NOMO-1 treated with DMSO at 0.1 percent for 48 hours (cell line): ENCODE measurements around the gene CRYBB1.

Source experiments
- DNase-seq: peaks from one replicate; lab custom pipeline; 2025; ENCODE audit not compliant: unreplicated experiment; lab: John Stamatoyannopoulos, UW

CRYBB1 gene

GRCh38 chr22:26559961-26560575, 57.8 kb downstream of the CRYBB1 start:
- DNase-seq = peak; percentile 77

- no peak for DNase-seq
Observed at GRCh38 chr22:26558248-26558895, 59.5 kb downstream of the CRYBB1 start.

- DNase-seq = no peak
Observed at GRCh38 chr22:26556904-26557303, 60.9 kb downstream of the CRYBB1 start.

- no peak for DNase-seq
Observed at GRCh38 chr22:26555478-26555877, 62.3 kb downstream of the CRYBB1 start.

GRCh38 chr22:26554956-26555355, 62.9 kb downstream of the CRYBB1 start:
- no peak for DNase-seq

- no peak for DNase-seq
Observed at GRCh38 chr22:26553056-26553752, 64.6 kb downstream of the CRYBB1 start.

GRCh38 chr22:26552466-26552865, 65.4 kb downstream of the CRYBB1 start:
- DNase-seq = no peak

GRCh38 chr22:26551568-26551967, 66.3 kb downstream of the CRYBB1 start:
- DNase-seq = no peak

GRCh38 chr22:26550498-26551033, 67.3 kb downstream of the CRYBB1 start:
- no peak for DNase-seq

- DNase-seq = no peak
Observed at GRCh38 chr22:26549902-26550497, 67.8 kb downstream of the CRYBB1 start.
